Stimulated activated CD8-positive, alpha-beta memory T cell treated with anti-CD3 and anti-CD28 coated beads, Interleukin-4, amount 100 ng/mL, for 24 hours (primary cell): Measurements from ENCODE around the gene CA10.

Experiments used
- DNase-seq: peaks from one replicate; pipeline ENCODE4 v3.0.0-alpha.2; 2020; ENCODE audit warnings: low read depth

CA10 gene

DNA sequence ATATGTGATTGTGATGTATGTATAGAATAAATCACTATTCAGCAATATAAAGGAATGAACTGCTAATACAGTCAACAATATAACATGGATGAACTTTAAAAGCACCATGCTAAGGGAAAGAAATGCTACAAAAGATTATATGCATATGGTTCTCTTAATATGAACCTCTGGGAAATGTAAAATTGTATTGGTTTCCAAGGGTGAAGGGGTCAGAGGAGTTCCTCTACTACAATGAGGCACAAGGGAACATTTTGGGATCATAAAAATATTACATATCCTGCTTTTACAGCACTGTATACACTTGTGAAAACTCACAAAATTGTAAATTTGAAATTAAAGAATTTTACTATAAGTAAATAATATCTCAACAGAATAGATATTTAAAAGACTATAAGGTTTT lies 111.4 kb downstream of the CA10 start:
- DNase-seq, result no peak

DNA sequence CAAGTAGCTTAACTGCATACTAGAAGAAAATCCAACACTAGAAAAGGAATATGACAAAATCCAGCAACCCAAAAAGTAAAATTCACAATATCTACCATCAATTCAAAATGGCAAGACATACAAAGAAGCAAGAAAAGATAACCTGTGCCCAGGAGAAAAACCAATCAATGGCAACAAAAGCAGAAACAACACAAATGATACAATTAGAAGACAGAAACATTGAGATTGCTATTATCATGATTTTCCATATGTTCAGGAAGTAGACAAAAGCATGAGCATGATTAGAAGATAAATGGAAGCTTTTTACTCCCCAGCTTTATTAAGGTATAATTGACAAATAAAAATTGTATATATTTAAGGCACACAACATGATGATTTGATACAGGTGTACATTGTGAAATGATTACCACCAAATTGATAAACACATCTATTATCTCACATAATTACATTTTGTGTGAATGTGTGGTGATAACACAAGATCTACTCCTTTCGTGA lies 117.3 kb downstream of the CA10 start:
- no peak for DNase-seq

DNA sequence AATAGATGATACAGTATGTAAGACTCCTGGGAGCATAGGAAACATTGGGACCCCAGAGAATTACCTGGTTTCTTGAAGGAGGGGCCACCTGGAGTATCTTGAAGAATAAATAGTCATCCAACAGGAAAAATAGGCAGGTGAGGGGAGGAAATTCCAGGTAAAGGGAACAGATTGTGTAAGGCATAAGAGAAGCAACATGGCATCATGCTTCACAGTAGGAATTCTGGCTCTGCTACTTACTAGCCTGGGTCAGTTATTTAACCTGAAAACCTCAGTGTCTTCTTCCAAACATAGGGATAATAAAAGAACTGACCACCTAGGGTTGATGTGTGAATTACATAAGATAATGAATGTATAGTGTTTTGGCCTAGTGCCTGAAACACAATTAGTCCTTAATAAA lies 122.1 kb downstream of the CA10 start:
- no peak for DNase-seq

DNA sequence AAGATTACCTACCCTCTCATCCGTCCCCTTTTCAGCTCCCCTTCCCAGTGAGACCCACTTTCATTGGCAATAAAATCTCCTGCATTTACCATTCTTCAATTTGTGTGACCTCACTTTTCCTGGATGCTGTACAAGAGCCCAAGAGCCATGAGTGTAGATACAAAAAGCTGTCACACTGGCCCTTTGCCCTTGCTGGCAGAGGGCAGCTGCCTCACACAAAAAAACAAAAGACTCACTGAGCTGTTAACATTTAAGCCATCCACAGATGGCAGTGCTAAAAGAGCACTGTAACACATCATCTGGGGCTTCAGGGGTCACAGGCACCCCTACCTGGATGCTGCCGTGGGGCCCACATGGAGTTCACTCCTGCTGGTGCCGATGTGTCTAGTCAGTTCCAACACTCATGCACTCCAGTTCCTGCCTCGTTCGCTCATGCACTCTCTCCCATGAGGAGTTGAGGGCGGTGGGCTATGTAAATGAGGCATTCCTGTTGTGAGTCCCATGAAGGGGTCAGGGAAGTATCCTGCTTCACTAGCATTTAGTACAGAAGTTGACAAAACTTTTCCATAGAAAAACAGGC lies 123.1 kb downstream of the CA10 start:
- no peak for DNase-seq

DNA sequence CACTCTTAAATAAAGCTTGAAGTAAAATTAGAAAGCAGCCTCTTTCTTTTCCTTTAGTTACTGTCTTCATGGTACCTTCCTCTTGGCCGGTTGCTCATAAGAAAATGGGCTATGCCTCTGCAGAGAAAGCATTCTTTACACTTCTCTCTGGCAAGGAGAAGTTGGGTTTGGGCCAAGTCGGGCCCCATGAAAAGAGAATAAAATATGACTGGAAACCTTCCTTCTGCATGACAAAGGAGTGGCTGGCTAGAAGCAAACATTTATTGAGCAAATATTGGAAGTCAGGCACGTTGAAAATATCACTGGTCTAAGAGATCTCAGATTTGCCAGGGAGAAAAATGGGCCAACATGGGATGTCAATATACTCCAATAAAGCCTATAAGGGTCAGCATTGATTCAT lies 126.1 kb downstream of the CA10 start:
- no peak for DNase-seq

DNA sequence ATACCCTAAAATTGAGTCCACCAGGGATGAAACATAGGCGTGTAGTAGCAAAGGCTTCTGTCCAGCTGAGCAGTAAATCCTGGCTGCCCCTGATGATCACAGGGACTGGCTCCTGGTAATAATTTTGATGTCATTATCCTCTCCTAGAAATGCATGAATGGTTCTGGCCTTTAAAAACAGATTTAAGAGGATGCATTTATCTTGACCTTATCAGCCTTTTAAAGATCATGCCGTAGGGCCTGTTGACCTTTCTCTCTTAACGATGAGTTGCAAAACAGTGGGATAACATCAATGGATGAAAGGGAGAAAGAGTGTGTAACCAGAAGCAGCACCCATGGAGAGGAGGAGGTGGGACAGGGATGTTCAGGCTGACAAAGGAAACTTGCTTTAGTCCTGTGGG lies 128.5 kb downstream of the CA10 start:
- no peak for DNase-seq

GRCh38 chr17:52027620-52028295 lies 130.8 kb downstream of the CA10 start:
- DNase-seq, result no peak

DNA sequence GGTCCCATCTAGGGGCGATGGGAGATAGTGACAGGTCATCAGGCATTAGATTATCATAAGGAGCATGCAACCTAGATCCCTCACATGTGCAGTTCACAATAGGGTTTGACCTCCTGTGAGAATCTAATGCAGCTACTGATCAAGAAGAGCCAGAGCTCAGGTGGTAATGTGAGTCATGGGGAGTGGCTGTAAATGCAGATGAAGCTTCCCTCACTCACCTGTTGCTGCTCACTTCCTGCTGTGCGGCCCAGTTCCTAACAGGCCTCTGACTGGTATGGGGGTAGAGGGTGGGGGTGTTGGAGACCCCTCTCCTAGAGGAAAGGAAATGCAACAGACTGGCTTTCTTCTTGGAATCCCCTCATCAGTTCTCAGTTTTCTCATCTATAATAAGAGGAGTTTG lies 131.4 kb downstream of the CA10 start:
- no peak for DNase-seq

DNA sequence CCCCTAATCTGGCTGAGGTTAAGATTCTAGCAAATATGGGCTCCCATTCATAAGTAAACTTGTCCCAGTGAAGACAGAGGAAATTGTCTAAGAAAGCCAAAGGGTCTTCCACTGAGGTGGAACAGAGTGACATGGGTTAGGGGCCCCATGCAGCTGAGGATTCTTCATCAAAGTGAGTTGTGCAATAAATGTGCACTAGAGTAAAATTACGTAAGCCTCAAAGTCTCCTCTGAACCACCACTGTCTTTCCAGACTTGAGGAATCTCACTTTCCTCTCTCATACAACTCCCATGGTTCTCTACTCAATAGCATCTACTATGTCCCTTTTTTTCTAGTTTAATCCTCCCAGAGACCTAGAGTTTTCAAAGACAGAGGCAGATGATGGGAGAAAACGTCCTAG lies 132.4 kb downstream of the CA10 start:
- no peak for DNase-seq

- DNase-seq, result no peak
Observed at GRCh38 chr17:52025236-52025635, 133.3 kb downstream of the CA10 start.

DNA sequence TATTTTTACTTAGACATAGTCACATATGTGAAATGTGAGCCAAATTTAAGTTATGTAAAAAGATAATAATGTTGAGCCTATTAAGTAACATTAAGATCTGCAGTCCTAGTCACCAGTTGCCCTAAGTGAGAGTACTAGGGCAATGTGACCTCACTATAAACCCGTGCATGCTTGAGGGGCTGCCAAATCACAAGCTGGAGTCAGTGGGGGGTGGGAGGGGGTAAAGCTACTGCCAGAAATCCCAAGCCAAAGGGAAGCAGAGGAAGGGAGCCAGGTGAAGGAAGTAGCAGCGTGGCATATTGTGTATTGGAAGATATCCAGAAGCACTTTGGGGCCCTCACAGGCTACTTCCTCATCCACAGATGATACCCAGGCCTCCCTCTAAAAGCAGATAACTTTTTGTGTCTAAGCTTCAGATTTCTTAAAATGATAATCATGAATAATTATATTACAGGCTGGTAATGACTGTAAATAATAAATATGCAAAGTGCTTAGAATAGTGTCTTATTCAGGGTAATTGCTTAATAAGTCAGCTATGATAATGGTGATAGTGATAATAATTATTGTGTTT lies 134.1 kb downstream of the CA10 start:
- no peak for DNase-seq

DNA sequence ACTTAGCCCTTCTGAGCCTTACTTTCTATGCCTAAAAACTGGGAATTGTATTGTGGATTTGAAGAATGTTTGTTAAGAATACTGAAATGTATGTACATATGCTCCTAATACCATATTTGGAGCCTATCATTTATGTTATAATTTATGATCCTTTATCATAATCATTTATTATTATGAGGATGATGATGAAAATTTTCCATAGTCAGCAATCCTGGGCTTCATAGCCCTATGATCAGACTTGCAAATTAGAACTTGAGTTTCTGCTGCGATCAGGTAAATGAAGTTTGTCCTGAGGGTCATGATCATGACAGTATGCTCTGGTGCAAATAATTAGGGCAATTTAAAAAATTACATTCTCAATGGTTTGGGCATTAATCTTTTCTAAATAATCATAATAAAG lies 147.4 kb downstream of the CA10 start:
- DNase-seq, result no peak

DNA sequence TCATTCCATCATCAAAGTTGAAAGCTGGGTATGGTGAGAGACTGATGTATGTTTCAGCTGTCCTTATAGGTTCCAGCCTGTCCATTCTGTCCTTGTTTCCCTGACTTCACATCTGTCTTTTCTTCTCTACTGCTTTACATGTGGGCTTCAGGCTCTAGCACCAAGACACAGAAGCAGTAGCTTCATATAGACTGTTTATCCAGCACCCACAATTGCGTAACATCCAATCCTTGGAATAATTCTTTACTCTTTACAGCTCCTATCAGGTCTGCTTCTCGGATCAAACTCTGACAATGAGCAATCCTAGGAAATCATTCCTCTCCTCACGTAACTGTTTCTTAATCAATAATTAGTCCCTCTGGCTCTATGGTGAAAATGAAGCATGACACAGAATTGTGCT lies 158.9 kb downstream of the CA10 start:
- no peak for DNase-seq

DNA sequence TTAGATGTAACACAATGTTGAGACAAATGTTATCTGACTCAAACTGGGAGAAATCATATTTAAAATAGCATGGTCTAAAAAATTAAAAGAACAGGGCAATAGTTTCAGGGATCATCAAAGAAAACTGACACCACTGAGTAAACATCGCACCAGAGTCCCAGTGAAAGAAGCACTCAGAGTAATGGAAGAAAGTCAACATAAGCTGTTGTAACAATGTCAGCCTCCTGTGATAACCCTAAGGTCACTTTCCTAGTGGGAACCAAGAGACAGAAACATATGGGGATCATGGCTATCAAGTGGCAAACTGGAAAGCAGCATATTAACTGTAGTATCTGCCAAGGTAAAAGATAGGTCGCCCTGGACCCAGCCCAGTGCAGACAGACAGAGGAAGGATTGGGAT lies 160.8 kb downstream of the CA10 start:
- DNase-seq, result no peak

GRCh38 chr17:51995797-51996403 lies 162.6 kb downstream of the CA10 start:
- no peak for DNase-seq

- DNase-seq, result no peak
Observed at GRCh38 chr17:51992864-51993416, 165.6 kb downstream of the CA10 start.

DNA sequence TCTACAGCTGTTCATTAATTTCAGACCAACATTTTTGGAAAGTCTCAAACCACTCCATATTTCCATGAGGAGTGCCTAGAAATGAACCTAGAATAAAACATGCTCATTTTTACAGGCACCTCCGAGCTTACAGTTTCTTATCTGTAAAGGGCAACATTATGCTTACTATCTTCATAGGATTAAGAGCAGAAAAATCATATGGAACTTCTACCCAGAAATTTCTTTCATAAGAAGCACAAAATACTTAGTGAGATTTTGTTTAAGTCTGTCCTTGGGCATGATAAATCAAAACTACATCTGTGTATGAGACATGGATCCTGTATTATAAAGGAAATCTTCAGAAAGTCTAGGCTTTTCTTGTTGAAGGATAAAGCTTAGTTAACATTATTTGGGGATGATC lies 187.4 kb downstream of the CA10 start:
- DNase-seq, result no peak

DNA sequence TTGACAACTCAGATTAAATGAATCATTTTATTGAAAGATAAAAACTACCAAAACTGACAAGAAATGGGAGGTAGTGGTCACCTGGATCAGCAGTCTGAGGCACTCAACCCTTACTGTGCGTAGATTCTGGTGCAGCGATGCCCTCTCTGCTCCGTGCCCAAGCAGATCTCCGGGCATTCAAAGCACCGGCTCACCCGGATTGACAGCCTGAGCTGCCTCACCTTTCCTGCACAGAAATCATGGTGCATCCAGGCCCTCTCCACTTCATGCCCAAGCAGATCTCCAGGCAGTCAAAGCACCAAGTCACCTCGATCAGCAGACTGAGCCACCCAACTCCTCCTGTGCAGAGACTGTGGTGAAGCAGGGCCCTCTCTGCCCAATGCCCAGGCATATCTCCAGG lies 196.8 kb downstream of the CA10 start:
- DNase-seq, result no peak

DNA sequence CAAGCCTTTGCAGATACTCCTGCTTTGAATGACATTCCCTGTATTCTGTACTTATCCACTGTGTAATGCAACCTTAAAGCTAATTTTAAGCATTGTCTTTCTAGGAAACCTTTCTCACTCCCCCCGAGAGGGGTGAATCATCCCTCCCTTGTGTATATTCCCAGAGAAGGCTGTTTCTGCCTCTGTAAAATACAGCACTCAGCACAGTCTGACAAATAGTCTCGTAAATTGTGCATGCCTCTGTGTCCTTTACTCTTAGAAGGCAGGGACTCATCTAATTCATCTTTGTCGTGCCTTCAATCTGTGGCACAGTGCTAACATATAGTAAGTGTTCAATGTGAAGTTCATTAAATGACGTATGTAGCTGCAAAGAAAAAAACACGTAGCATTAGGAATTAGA lies 200.7 kb downstream of the CA10 start:
- DNase-seq, result no peak

GRCh38 chr17:51955245-51955644 lies 203.3 kb downstream of the CA10 start:
- no peak for DNase-seq

GRCh38 chr17:51954232-51954765 lies 204.2 kb downstream of the CA10 start:
- DNase-seq, result no peak

- DNase-seq, result no peak
Observed at GRCh38 chr17:51951741-51952140, 206.8 kb downstream of the CA10 start.

DNA sequence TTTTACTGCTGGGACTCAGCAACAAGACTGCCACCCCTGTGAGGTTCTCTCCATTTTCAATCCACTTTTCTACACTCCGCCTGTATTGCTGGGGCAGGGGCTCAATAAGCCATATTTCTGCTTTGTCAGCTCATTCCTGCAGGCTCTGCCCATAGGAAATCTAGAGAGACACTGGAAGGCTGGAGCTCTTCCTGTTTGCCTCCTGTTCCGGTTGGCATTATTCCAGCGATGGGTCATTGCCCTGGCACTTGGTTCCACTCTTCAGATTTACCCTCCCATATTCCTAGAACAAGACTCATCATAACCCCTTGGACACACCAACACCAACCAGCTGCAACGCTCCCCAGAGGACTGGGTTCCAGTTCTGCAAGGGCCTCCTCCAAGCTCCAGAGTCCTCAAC lies 210.4 kb downstream of the CA10 start:
- no peak for DNase-seq
